ENCODE data around the gene PLCB4.

GRCh38 chr20:9368893-9369292, 300.0 kb downstream of the PLCB4 start:
- TF ChIP-seq EZH2 (IDR thresholded peaks at IDR 0.05), result no peak
- no peak for TF ChIP-seq POLR2AphosphoS5 (IDR thresholded peaks at IDR 0.05; ENCODE audit: borderline replicate concordance, low read depth, low read length)
